Loucy (cell line): ENCODE results near the gene MNS1.

Experiments used
- EZH2phosphoT487 ChIP-seq: fragments of 200-600 bp; IDR thresholded peaks from 2 replicates; pipeline ENCODE4 v1.6.1; 2018; ENCODE audit warnings: antibody characterized with exemption, mild to moderate bottlenecking, moderate library complexity, borderline replicate concordance
- TF ChIP-seq, protein P1 (sequence below): fragments of 200-600 bp; sonication (generic); conservative IDR thresholded peaks from 2 replicates; pipeline ENCODE4 v1.5.1; 2014; ENCODE audit warnings: mild to moderate bottlenecking, antibody characterized with exemption, low read length

DNA sequence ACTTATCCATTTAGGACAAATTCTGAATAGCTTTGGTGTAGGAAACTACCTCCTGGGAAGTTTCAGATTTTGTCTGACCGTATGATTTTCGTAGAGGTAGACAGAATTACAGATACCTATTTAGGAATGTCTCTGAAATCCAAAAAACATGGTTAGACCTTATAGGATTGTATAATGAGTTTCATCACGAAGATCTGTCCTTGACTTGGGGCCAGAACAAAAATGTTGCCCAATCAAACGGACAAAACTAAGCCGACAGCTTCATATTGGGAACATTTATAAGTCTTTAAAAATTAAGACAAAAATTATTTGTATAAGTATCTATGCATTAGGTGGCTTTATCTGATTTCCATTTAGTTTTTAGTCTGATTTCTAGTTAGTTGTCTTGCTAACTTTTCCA lies 32.6 kb downstream of the MNS1 start:
- TF ChIP-seq, protein P1, sequence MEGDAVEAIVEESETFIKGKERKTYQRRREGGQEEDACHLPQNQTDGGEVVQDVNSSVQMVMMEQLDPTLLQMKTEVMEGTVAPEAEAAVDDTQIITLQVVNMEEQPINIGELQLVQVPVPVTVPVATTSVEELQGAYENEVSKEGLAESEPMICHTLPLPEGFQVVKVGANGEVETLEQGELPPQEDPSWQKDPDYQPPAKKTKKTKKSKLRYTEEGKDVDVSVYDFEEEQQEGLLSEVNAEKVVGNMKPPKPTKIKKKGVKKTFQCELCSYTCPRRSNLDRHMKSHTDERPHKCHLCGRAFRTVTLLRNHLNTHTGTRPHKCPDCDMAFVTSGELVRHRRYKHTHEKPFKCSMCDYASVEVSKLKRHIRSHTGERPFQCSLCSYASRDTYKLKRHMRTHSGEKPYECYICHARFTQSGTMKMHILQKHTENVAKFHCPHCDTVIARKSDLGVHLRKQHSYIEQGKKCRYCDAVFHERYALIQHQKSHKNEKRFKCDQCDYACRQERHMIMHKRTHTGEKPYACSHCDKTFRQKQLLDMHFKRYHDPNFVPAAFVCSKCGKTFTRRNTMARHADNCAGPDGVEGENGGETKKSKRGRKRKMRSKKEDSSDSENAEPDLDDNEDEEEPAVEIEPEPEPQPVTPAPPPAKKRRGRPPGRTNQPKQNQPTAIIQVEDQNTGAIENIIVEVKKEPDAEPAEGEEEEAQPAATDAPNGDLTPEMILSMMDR = no peak
- TF ChIP-seq EZH2phosphoT487 = no peak
